NCI-H526 (cell line): ENCODE measurements around the gene ORMDL2.
"Not testable (repeated sequence)": the region's sequence is repeated elsewhere in the genome, so short reads cannot be mapped to it uniquely, and the experiment has no call there.

Source experiments
- DNase-seq, 2 experiments: peaks; one replicate each; lab custom pipeline; 2025; lab: John Stamatoyannopoulos, UW

The ORMDL2 gene

DNA sequence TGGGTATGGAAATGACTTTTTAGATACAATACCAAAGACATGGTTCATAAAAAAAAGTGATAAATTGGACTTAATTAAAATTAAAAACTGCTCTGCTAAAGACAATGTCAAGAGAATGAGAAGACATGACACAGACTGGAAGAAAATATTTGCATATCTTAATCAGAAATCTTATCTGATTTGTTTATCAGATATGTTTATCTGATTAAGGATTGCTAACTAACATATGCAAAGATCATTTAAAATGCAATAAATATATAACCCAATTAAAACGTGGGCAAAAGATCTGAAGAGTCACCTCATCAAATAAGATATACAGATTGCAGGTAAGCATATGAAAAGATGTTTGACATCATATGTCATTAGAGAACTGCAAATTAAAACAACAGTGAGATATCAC is 34.9 kb downstream of the ORMDL2 start:
- DNase-seq = no peak

GRCh38 chr12:55861396-55861795 is 43.6 kb downstream of the ORMDL2 start:
- DNase-seq = no peak

- no peak for DNase-seq
Measured at GRCh38 chr12:55861871-55862270, 44.0 kb downstream of the ORMDL2 start.

GRCh38 chr12:55862286-55862685 is 44.4 kb downstream of the ORMDL2 start:
- no peak for DNase-seq

GRCh38 chr12:55862931-55863330 is 45.1 kb downstream of the ORMDL2 start:
- DNase-seq = not testable (repeated sequence)

DNA sequence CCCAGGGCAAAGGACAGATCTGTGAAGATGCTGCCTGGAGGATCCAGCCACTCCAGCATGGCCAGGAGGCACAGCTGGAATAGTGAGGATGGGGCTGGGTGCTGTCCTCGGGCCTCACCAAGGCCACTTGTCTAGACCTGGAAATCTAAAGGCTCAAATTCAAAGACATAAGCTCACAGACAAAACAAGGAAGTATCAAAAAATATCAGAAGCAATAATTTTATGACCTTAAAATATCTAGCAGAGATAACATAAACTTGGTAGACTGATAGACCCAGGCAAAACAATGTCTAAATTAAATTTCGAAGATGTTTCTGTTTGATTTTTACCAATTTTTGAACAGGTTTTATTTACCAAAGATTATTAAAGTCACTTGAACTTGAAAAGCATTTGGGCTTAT is 47.5 kb downstream of the ORMDL2 start:
- DNase-seq = no peak

GRCh38 chr12:55866454-55867004 is 48.7 kb downstream of the ORMDL2 start:
- DNase-seq = not testable (repeated sequence)
